GM12872 (cell line): ENCODE results near the gene KDM3A.

Experiments
- TF ChIP-seq, protein P1 (sequence below): IDR thresholded peaks from 3 replicates; pipeline ENCODE4 v1.5.1; 2011; ENCODE audit warnings: low read depth, mild to moderate bottlenecking, low read length, moderate library complexity; ENCODE audit not compliant: insufficient read depth

The KDM3A gene

DNA sequence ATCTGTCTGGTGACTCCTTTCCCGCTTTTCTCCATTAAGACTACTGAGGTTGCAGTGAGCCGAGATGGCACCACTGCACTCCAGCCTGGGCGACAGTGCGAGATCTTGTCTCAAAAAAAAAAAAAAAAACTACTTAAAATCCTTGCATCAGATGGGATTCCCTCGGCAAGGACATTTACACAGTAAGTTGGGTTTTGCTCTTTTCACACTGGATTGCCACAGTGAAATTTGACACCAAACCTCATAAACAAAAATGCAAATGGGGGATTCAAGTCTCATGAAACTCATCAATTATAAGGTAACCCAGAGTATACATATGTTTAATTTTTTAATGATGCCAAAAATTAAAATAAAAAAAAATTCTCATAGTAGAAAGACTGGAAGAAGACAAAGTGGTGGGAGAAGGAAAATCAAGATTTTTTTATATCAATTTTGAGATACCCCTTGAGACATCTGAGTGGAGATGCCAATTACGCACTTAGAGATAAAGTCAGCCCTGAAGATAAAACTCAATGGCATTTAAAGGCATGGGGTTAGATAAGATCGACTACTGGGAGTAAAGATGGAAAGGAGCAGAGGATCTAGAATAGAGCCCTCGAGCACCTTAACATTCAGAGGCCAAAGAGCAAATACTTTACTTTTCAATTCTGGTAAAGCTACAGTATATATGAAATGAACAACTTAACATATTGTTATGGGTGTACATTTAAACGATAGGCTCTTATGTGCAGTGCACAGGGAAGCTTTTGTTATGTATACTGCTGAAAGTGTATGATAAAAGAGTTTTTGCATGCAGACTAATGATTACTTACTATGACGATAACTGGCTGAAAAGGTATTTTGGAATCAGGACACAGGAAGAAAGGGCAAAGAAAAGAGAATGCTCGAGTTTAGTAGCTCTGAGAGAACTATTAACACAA, 84.5 kb downstream of the KDM3A start:
- TF ChIP-seq, protein P1, sequence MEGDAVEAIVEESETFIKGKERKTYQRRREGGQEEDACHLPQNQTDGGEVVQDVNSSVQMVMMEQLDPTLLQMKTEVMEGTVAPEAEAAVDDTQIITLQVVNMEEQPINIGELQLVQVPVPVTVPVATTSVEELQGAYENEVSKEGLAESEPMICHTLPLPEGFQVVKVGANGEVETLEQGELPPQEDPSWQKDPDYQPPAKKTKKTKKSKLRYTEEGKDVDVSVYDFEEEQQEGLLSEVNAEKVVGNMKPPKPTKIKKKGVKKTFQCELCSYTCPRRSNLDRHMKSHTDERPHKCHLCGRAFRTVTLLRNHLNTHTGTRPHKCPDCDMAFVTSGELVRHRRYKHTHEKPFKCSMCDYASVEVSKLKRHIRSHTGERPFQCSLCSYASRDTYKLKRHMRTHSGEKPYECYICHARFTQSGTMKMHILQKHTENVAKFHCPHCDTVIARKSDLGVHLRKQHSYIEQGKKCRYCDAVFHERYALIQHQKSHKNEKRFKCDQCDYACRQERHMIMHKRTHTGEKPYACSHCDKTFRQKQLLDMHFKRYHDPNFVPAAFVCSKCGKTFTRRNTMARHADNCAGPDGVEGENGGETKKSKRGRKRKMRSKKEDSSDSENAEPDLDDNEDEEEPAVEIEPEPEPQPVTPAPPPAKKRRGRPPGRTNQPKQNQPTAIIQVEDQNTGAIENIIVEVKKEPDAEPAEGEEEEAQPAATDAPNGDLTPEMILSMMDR = no peak

DNA sequence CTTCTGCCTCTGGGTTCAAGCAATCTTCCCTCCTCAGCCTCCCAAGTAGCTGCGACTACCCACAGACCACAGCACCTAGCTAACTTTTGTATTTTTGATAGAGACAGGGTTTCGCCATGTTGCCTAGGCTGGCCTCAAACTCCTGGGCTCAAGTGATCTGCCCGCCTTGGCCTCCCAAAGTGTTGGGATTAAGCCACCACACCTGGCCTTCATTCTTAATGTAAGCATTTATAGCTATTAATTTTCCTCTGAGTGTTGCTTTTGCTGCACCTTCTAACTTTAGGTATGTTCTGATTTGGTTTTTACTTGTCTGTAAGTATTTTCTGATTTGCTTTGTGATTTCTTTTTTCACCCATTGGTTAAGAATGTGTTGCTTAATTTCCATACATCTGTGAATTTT, 92.4 kb downstream of the KDM3A start:
- TF ChIP-seq, protein P1 = no peak

DNA sequence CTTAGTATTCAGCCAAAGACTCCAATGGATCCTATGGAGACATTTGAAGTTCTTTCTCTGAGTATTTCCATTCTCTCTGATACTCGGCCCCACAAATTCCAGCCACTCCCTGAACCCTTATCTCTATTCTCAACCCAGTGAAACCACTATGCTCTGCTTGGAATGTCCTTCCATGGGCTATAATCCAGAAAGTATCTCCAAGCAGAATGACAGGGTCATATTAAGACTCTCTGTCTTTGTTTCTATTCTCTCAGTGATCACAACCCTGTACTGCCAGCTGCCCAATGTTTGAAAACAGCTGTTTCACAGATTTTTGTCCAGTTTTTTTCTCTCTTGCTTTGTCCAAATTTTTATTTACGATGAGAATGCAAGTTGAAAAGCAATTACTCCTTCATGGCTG, 100.2 kb downstream of the KDM3A start:
- TF ChIP-seq, protein P1 = no peak
